ENCODE data around the gene CFAP65.

CFAP65 gene

GRCh38 chr2:219018726-219019125 lies 22.6 kb downstream of the CFAP65 start:
- H3K27ac ChIP-seq (ENCODE audit: low read length), result no peak overlapping the region
- no peaks in the 10 kb centered on the region for H3K9me3 ChIP-seq (ENCODE audit: control insufficient read depth, low read depth, low read length)
- peaks cover 4% of the 10 kb centered on the region for H3K27me3 ChIP-seq (ENCODE audit: control insufficient read depth, insufficient read depth, low read length)
- H3K4me3 ChIP-seq (ENCODE audit: low read length), result no peak overlapping the region
- no peaks in the 10 kb centered on the region for H3K4me1 ChIP-seq (ENCODE audit: control insufficient read depth, low read depth, low read length)
- H3K9ac ChIP-seq (ENCODE audit: low read length), result no peak overlapping the region
- H3K36me3 ChIP-seq (ENCODE audit: control insufficient read depth, low read depth, low read length), result no peaks in the 10 kb centered on the region

GRCh38 chr2:219018286-219018685 lies 23.0 kb downstream of the CFAP65 start:
- H3K9me3 ChIP-seq (ENCODE audit: control insufficient read depth, low read depth, low read length), result no peaks in the 10 kb centered on the region
- no peak overlapping the region for H3K27ac ChIP-seq (ENCODE audit: low read length)
- peaks cover 4% of the 10 kb centered on the region for H3K27me3 ChIP-seq (ENCODE audit: control insufficient read depth, insufficient read depth, low read length)
- no peak overlapping the region for H3K9ac ChIP-seq (ENCODE audit: low read length)
- no peaks in the 10 kb centered on the region for H3K4me1 ChIP-seq (ENCODE audit: control insufficient read depth, low read depth, low read length)
- no peak overlapping the region for H3K4me3 ChIP-seq (ENCODE audit: low read length)
- H3K36me3 ChIP-seq (ENCODE audit: control insufficient read depth, low read depth, low read length), result no peaks in the 10 kb centered on the region

GRCh38 chr2:219017201-219017931 lies 23.9 kb downstream of the CFAP65 start:
- Histone ChIP-seq H3K27ac (ENCODE audit: low read length) (no peak overlapping the region), H3K9ac (ENCODE audit: low read length) (no peak overlapping the region), H3K9me3 (ENCODE audit: control insufficient read depth, low read depth, low read length) (no peaks in the 10 kb centered on the region), H3K36me3 (ENCODE audit: control insufficient read depth, low read depth, low read length) (no peaks in the 10 kb centered on the region), H3K4me1 (ENCODE audit: control insufficient read depth, low read depth, low read length) (no peaks in the 10 kb centered on the region), H3K4me3 (ENCODE audit: low read length) (no peak overlapping the region), H3K27me3 (ENCODE audit: control insufficient read depth, insufficient read depth, low read length) (peaks cover 4% of the 10 kb centered on the region)

- Histone ChIP-seq H3K4me1 (ENCODE audit: control insufficient read depth, low read depth, low read length) (no peaks in the 10 kb centered on the region), H3K36me3 (ENCODE audit: control insufficient read depth, low read depth, low read length) (no peaks in the 10 kb centered on the region), H3K27ac (ENCODE audit: low read length) (no peak overlapping the region), H3K9ac (ENCODE audit: low read length) (no peak overlapping the region), H3K27me3 (ENCODE audit: control insufficient read depth, insufficient read depth, low read length) (peaks cover 4% of the 10 kb centered on the region), H3K9me3 (ENCODE audit: control insufficient read depth, low read depth, low read length) (no peaks in the 10 kb centered on the region), H3K4me3 (ENCODE audit: low read length) (no peak overlapping the region)
Observed at GRCh38 chr2:219016721-219017120, 24.6 kb downstream of the CFAP65 start.

GRCh38 chr2:219010873-219011272 lies 30.4 kb downstream of the CFAP65 start:
- no peak overlapping the region for H3K27ac ChIP-seq (ENCODE audit: low read length)
- no peaks in the 10 kb centered on the region for H3K36me3 ChIP-seq (ENCODE audit: control insufficient read depth, low read depth, low read length)
- H3K4me3 ChIP-seq (ENCODE audit: low read length), result no peak overlapping the region
- no peaks in the 10 kb centered on the region for H3K9me3 ChIP-seq (ENCODE audit: control insufficient read depth, low read depth, low read length)
- peaks cover 10% of the 10 kb centered on the region for H3K27me3 ChIP-seq (ENCODE audit: control insufficient read depth, insufficient read depth, low read length)
- no peak overlapping the region for H3K9ac ChIP-seq (ENCODE audit: low read length)
- no peaks in the 10 kb centered on the region for H3K4me1 ChIP-seq (ENCODE audit: control insufficient read depth, low read depth, low read length)

- H3K4me3 ChIP-seq (ENCODE audit: low read length), result no peak overlapping the region
- peaks cover 16% of the 10 kb centered on the region for H3K27me3 ChIP-seq (ENCODE audit: control insufficient read depth, insufficient read depth, low read length)
- H3K9ac ChIP-seq (ENCODE audit: low read length), result no peak overlapping the region
- no peak overlapping the region for H3K27ac ChIP-seq (ENCODE audit: low read length)
- no peaks in the 10 kb centered on the region for H3K36me3 ChIP-seq (ENCODE audit: control insufficient read depth, low read depth, low read length)
- no peaks in the 10 kb centered on the region for H3K9me3 ChIP-seq (ENCODE audit: control insufficient read depth, low read depth, low read length)
- H3K4me1 ChIP-seq (ENCODE audit: control insufficient read depth, low read depth, low read length), result no peaks in the 10 kb centered on the region
Observed at GRCh38 chr2:219010162-219010756, 31.1 kb downstream of the CFAP65 start.

GRCh38 chr2:219009294-219009693 lies 32.0 kb downstream of the CFAP65 start:
- Histone ChIP-seq H3K9ac (ENCODE audit: low read length) (no peak overlapping the region), H3K27me3 (ENCODE audit: control insufficient read depth, insufficient read depth, low read length) (peaks cover 22% of the 10 kb centered on the region), H3K36me3 (ENCODE audit: control insufficient read depth, low read depth, low read length) (no peaks in the 10 kb centered on the region), H3K4me3 (ENCODE audit: low read length) (no peak overlapping the region), H3K27ac (ENCODE audit: low read length) (no peak overlapping the region), H3K9me3 (ENCODE audit: control insufficient read depth, low read depth, low read length) (no peaks in the 10 kb centered on the region), H3K4me1 (ENCODE audit: control insufficient read depth, low read depth, low read length) (no peaks in the 10 kb centered on the region)

- no peak overlapping the region for H3K27ac ChIP-seq (ENCODE audit: low read length)
- H3K27me3 ChIP-seq (ENCODE audit: control insufficient read depth, insufficient read depth, low read length), result peaks cover 71% of the 10 kb centered on the region
- H3K9me3 ChIP-seq (ENCODE audit: control insufficient read depth, low read depth, low read length), result no peaks in the 10 kb centered on the region
- H3K9ac ChIP-seq (ENCODE audit: low read length), result no peak overlapping the region
- no peaks in the 10 kb centered on the region for H3K36me3 ChIP-seq (ENCODE audit: control insufficient read depth, low read depth, low read length)
- H3K4me3 ChIP-seq (ENCODE audit: low read length), result no peak overlapping the region
- H3K4me1 ChIP-seq (ENCODE audit: control insufficient read depth, low read depth, low read length), result peaks cover 26% of the 10 kb centered on the region
Observed at GRCh38 chr2:219003979-219004378, 37.3 kb downstream of the CFAP65 start.

GRCh38 chr2:219003267-219003634 lies 38.1 kb downstream of the CFAP65 start:
- H3K27ac ChIP-seq (ENCODE audit: low read length), result no peak overlapping the region
- H3K4me1 ChIP-seq (ENCODE audit: control insufficient read depth, low read depth, low read length), result peaks cover 26% of the 10 kb centered on the region
- no peaks in the 10 kb centered on the region for H3K36me3 ChIP-seq (ENCODE audit: control insufficient read depth, low read depth, low read length)
- peaks cover 78% of the 10 kb centered on the region for H3K27me3 ChIP-seq (ENCODE audit: control insufficient read depth, insufficient read depth, low read length)
- peak overlapping the region; percentile 57 for H3K4me3 ChIP-seq (ENCODE audit: low read length)
- H3K9ac ChIP-seq (ENCODE audit: low read length), result no peak overlapping the region
- H3K9me3 ChIP-seq (ENCODE audit: control insufficient read depth, low read depth, low read length), result no peaks in the 10 kb centered on the region

- Histone ChIP-seq H3K27ac (ENCODE audit: low read length) (no peak overlapping the region), H3K4me3 (ENCODE audit: low read length) (peak overlapping the region; percentile 57), H3K36me3 (ENCODE audit: control insufficient read depth, low read depth, low read length) (no peaks in the 10 kb centered on the region), H3K9me3 (ENCODE audit: control insufficient read depth, low read depth, low read length) (no peaks in the 10 kb centered on the region), H3K9ac (ENCODE audit: low read length) (no peak overlapping the region), H3K27me3 (ENCODE audit: control insufficient read depth, insufficient read depth, low read length) (peaks cover 84% of the 10 kb centered on the region), H3K4me1 (ENCODE audit: control insufficient read depth, low read depth, low read length) (peaks cover 26% of the 10 kb centered on the region)
Observed at GRCh38 chr2:219002395-219003266, 38.7 kb downstream of the CFAP65 start.

- Histone ChIP-seq H3K9me3 (ENCODE audit: control insufficient read depth, low read depth, low read length) (no peaks in the 10 kb centered on the region), H3K4me1 (ENCODE audit: control insufficient read depth, low read depth, low read length) (peaks cover 26% of the 10 kb centered on the region), H3K36me3 (ENCODE audit: control insufficient read depth, low read depth, low read length) (no peaks in the 10 kb centered on the region), H3K4me3 (ENCODE audit: low read length) (peak overlapping the region; percentile 57), H3K9ac (ENCODE audit: low read length) (no peak overlapping the region), H3K27ac (ENCODE audit: low read length) (no peak overlapping the region), H3K27me3 (ENCODE audit: control insufficient read depth, insufficient read depth, low read length) (peaks cover 92% of the 10 kb centered on the region)
Observed at GRCh38 chr2:219001577-219002394, 39.5 kb downstream of the CFAP65 start.
